Body of pancreas (tissue), 4 donors: ENCODE results near the gene EIF3K.

ENCODE experiments used
- POLR2A ChIP-seq, 3 donors: fragments of 450-650 bp; IDR thresholded peaks; one replicate each; pipeline ENCODE4 v1.6.1; 2016; ENCODE audit warnings: antibody characterized with exemption in 3 of 3, mild to moderate bottlenecking in 2 of 3
- TF ChIP-seq, protein P1 (sequence below), 7 experiments: fragments of 450-650 bp in 4 of 7; fragments of 200-600 bp in 3 of 7; sonication (generic) in 3 of 7; IDR thresholded peaks; one replicate each; pipeline ENCODE4 v1.5.1; 2016 to 2019; ENCODE audit warnings: antibody characterized with exemption in 7 of 7

DNA sequence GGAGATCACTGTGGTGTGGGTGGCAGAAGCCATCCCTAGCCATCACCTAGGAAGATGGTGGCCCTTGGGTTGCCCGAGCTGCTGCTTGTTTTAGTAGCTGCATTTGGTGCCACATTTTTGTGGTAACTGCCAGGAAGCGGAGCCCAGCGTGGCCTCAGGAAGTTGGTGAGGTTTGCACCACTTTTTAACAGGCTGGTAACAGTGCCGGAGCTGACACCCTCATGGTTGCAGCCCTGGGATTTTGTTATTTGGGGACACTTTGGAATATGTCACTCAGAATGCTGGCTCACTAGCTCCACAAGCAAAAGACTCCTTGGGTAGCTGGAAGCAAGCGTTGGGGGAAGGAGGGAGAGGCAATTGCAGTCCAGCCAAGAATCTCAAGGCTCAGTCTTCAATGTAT lies 50.6 kb downstream of the EIF3K start:
- TF ChIP-seq, protein P1, sequence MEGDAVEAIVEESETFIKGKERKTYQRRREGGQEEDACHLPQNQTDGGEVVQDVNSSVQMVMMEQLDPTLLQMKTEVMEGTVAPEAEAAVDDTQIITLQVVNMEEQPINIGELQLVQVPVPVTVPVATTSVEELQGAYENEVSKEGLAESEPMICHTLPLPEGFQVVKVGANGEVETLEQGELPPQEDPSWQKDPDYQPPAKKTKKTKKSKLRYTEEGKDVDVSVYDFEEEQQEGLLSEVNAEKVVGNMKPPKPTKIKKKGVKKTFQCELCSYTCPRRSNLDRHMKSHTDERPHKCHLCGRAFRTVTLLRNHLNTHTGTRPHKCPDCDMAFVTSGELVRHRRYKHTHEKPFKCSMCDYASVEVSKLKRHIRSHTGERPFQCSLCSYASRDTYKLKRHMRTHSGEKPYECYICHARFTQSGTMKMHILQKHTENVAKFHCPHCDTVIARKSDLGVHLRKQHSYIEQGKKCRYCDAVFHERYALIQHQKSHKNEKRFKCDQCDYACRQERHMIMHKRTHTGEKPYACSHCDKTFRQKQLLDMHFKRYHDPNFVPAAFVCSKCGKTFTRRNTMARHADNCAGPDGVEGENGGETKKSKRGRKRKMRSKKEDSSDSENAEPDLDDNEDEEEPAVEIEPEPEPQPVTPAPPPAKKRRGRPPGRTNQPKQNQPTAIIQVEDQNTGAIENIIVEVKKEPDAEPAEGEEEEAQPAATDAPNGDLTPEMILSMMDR (IDR thresholded peaks at IDR 0.05) = no peak
- no peak for TF ChIP-seq POLR2A (IDR thresholded peaks at IDR 0.05)
